GM19238 (cell line): ENCODE measurements around the gene TMIGD1.

ENCODE experiments used
- DNase-seq: peaks from one replicate; pipeline ENCODE4 v3.0.0; 2011; ENCODE audit warnings: low spot score; ENCODE audit not compliant: insufficient read length

TMIGD1 gene

DNA sequence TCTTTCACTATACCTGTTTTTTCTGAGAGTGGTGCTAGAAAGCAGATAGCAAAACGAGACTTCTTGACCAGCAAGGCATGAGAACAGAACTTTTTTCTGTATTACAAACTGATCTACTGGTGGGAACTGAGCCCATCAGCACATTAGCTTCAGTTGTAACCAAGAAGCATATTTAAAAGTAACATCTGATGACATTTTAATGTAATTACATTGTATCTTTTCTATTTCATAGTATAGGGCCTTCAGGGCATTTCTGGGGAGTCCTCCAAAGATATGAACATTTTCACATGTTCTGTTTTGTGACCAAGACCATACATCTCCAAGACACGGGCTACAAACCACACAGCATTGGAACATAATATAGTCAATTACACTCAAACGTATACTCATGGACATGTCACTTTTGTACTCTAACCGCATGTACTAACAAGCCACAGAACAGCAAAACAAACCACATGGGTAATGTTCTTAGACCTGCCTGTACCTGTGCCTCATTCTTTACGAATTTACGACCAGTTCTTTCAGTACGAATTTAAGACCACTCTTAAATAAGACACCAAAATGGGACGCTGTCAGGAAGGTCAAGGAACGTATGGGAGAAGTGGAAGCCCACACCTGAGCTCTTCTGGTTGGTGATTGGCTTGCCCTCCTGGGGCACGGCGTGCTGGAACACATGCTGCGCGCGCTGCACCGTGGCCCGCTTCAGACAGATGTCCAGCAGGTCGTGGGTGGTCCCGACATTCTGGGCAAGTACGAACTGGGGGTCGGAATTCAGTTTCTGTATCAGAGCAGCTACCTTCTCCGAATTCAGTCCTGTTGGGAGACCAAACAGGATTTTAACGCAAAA, 42.9 kb downstream of the TMIGD1 start:
- DNase-seq, result peak; percentile 41

- no peak for DNase-seq
These were observed 43.8 kb downstream of the TMIGD1 start for GRCh38 chr17:30290077-30290476.

DNA sequence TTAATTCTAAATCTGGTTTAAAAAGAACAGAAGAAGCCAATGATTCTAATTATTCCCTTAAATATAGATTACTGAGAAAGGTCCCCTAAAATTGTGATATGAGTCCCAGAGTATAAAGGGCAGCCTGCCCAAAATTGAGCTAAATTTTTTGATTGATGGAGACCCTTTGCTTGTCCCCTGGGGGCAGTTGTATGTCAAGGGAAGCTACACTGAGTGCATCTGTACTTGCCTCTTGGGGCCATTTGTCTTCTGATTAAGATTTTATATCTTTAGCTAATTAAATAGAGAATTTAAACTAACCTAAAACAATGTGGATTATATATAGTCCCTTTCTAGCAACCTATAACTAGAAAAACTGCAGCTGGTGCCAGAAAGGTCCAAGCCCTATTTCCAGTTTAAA, 54.7 kb downstream of the TMIGD1 start:
- DNase-seq, result no peak

- DNase-seq, result no peak
These were observed 55.8 kb downstream of the TMIGD1 start for GRCh38 chr17:30278032-30278431.

GRCh38 chr17:30275911-30276310, 57.9 kb downstream of the TMIGD1 start:
- DNase-seq, result no peak

- DNase-seq, result no peak
These were observed 59.0 kb downstream of the TMIGD1 start for GRCh38 chr17:30274887-30275286.

- no peak for DNase-seq
These were observed 60.5 kb downstream of the TMIGD1 start for GRCh38 chr17:30273373-30273772.

DNA sequence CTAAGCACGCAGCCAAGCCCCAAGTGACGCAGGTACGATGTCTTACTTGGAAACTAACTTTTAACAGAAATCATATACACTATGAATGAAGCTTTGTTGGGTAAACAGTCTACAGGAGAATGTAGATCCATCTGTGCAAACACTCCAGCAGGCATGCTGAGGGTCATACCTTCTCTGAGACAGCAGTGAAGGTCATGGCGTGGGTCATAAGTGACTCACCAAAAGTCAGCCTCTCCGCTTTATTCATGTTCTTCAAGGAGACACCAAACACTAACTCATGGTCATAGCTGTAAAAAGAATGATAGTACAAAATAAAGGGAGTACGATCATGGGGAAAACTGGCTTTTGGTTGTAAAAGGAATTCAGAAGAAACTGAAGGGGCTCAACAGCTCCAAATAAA, 62.8 kb downstream of the TMIGD1 start:
- DNase-seq, result no peak

- DNase-seq, result no peak
These were observed 66.2 kb downstream of the TMIGD1 start for GRCh38 chr17:30267625-30268024.
